ENCODE data around the gene IQGAP2.

Gene IQGAP2

DNA sequence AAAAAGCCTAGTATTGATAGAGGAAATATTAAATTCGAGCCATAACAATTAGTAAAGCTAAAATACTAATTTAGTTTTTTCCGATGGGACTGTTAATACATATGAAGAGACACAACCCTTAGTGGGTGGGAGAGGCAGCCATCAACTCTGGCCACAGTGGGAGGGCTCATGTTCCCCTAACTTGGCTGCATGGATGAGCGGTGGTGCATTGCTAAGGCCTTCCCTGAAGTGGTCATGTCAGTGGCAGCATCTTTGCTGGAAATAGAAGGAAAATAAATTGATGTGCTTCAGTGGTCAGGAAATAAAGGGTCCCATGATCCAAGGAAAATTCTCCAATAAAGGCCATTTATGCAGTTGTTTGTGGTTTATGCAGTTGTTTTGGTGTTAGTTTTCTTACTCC, 254.0 kb downstream of the IQGAP2 start:
- Histone ChIP-seq H2BK120ac (ENCODE audit: low read depth, low read length) (no peak overlapping the region), H2BK12ac (ENCODE audit: low read length in 2 of 2) (peak overlapping the region in 1 of 2 experiments; percentile 45), H3K27me3 (ENCODE audit: control insufficient read depth in 1 of 2, insufficient read depth in 1 of 2, low read length in 2 of 2) (no peaks in the 10 kb centered on the region), H3K27ac (ENCODE audit: low read length, poor library complexity, severe bottlenecking) (no peak overlapping the region), H3K4me2 (ENCODE audit: low read length, poor library complexity, severe bottlenecking) (no peak overlapping the region), H3K23ac (ENCODE audit: low read length in 2 of 2) (no peak overlapping the region), H3K4ac (ENCODE audit: low read depth in 1 of 2, low read length in 2 of 2) (no peak overlapping the region), H3K14ac (ENCODE audit: low read length in 2 of 2) (no peak overlapping the region), H3K4me1 (ENCODE audit: control insufficient read depth, insufficient read depth, low read depth, low read length) (no peaks in the 10 kb centered on the region), H2AFZ (ENCODE audit: low read depth, low read length) (no peak overlapping the region), H3K79me1 (replicated peaks; ENCODE audit: low read length, poor library complexity, severe bottlenecking) (no peaks in the 10 kb centered on the region), H3K18ac (ENCODE audit: low read depth in 1 of 2, low read length in 2 of 2) (no peak overlapping the region), H4K8ac (ENCODE audit: low read length) (no peak overlapping the region), H2AK5ac (ENCODE audit: low read length, severe bottlenecking) (no peak overlapping the region), H3K9me3 (ENCODE audit: control insufficient read depth, low read length) (no peaks in the 10 kb centered on the region), H3K4me3 (ENCODE audit: insufficient read depth in 1 of 2, low read depth in 1 of 2, low read length in 2 of 2) (no peak overlapping the region), H2BK15ac (ENCODE audit: low read depth, poor library complexity, severe bottlenecking) (peak overlapping the region; percentile 23), H4K91ac (ENCODE audit: low read length) (peak overlapping the region; percentile 92), H2BK5ac (ENCODE audit: low read depth, low read length, poor library complexity, severe bottlenecking) (no peak overlapping the region), H3K9ac (ENCODE audit: low read length) (no peak overlapping the region), H3K36me3 (ENCODE audit: control insufficient read depth in 1 of 2, insufficient read depth in 2 of 2, low read depth in 1 of 2, low read length in 2 of 2) (no peaks in the 10 kb centered on the region)
- no peak for DNase-seq
- WGBS: 100% methylated on average over 2 of the region's 3 CpGs

DNA sequence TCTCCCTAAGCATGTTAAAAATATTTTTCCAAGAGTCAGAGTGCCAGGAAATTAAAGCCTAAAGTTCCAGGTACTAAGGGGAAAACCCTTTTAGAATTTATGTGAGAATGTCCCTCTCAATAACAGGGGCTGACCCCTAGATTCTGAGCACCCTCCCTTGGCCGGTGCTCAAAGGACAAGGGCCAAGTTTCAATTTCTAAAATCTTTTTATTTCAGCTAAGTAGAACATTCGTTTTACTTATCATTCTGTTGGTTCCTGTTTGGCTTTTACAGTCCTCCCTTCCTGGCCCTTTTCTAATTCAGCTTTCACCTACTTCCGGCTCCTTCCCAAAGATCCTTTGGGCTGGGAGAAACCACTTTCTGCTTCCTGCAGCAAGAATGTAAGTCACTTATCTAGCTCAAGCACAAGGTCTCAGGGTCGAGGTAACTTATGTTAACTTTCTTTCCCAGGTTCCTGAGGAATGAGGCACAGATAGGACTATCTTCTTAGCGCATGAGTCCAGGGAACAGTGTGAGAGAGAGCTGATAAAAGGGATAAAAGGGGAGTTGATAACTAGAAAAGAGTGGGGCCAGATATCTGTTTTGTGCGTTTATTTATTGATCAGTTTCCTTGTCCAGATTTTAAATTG, 254.7 kb downstream of the IQGAP2 start:
- Histone ChIP-seq H3K27me3 (ENCODE audit: control insufficient read depth in 1 of 2, insufficient read depth in 1 of 2, low read length in 2 of 2) (no peaks in the 10 kb centered on the region), H3K4me1 (ENCODE audit: control insufficient read depth, insufficient read depth, low read depth, low read length) (no peaks in the 10 kb centered on the region), H3K4me3 (ENCODE audit: insufficient read depth in 1 of 2, low read depth in 1 of 2, low read length in 2 of 2) (no peak overlapping the region), H2BK12ac (ENCODE audit: low read length in 2 of 2) (peak overlapping the region in 1 of 2 experiments; percentile 64), H3K4ac (ENCODE audit: low read depth in 1 of 2, low read length in 2 of 2) (no peak overlapping the region), H3K9me3 (ENCODE audit: control insufficient read depth, low read length) (no peaks in the 10 kb centered on the region), H3K23ac (ENCODE audit: low read length in 2 of 2) (no peak overlapping the region), H3K14ac (ENCODE audit: low read length in 2 of 2) (no peak overlapping the region), H2AFZ (ENCODE audit: low read depth, low read length) (no peak overlapping the region), H3K27ac (ENCODE audit: low read length, poor library complexity, severe bottlenecking) (no peak overlapping the region), H2AK5ac (ENCODE audit: low read length, severe bottlenecking) (peak overlapping the region; percentile 95), H3K18ac (ENCODE audit: low read depth in 1 of 2, low read length in 2 of 2) (peak overlapping the region in 1 of 2 experiments; percentile 40), H2BK5ac (ENCODE audit: low read depth, low read length, poor library complexity, severe bottlenecking) (no peak overlapping the region), H3K9ac (ENCODE audit: low read length) (no peak overlapping the region), H3K36me3 (ENCODE audit: control insufficient read depth in 1 of 2, insufficient read depth in 2 of 2, low read depth in 1 of 2, low read length in 2 of 2) (no peaks in the 10 kb centered on the region), H2BK120ac (ENCODE audit: low read depth, low read length) (no peak overlapping the region), H4K8ac (ENCODE audit: low read length) (no peak overlapping the region), H3K4me2 (ENCODE audit: low read length, poor library complexity, severe bottlenecking) (no peak overlapping the region), H2BK15ac (ENCODE audit: low read depth, poor library complexity, severe bottlenecking) (no peak overlapping the region), H3K79me1 (replicated peaks; ENCODE audit: low read length, poor library complexity, severe bottlenecking) (no peaks in the 10 kb centered on the region), H4K91ac (ENCODE audit: low read length) (no peak overlapping the region)
- no peak for DNase-seq
- 77% methylated on average over 5 of the region's 6 CpGs for WGBS

DNA sequence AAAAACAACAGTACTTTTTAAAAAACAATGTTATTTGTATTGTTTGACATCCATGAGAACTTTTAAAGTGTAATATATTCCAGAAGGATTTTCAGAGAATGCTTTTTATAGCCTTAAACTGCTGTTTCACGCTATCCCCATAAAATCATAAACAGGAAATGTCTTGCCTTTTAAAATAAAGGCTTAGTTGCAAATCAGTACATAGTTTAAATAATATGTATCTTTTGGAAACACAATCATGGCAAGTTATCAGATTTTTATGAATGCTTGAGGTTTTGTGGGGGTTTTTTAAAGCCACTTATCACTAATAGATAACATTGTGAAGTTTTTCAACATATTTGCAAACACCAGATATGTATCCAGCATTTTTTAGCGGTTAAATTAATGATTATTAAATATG, 257.3 kb downstream of the IQGAP2 start:
- no peak for DNase-seq
- Histone ChIP-seq H3K4me2 (ENCODE audit: low read length, poor library complexity, severe bottlenecking) (no peak overlapping the region), H3K79me1 (replicated peaks; ENCODE audit: low read length, poor library complexity, severe bottlenecking) (no peaks in the 10 kb centered on the region), H3K4me1 (ENCODE audit: control insufficient read depth, insufficient read depth, low read depth, low read length) (peaks cover 4% of the 10 kb centered on the region), H4K91ac (ENCODE audit: low read length) (no peak overlapping the region), H2BK15ac (ENCODE audit: low read depth, poor library complexity, severe bottlenecking) (no peak overlapping the region), H3K27ac (ENCODE audit: low read length, poor library complexity, severe bottlenecking) (no peak overlapping the region), H2BK5ac (ENCODE audit: low read depth, low read length, poor library complexity, severe bottlenecking) (no peak overlapping the region), H3K27me3 (ENCODE audit: control insufficient read depth in 1 of 2, insufficient read depth in 1 of 2, low read length in 2 of 2) (no peaks in the 10 kb centered on the region), H3K18ac (ENCODE audit: low read depth in 1 of 2, low read length in 2 of 2) (no peak overlapping the region), H2BK120ac (ENCODE audit: low read depth, low read length) (no peak overlapping the region), H3K9me3 (ENCODE audit: control insufficient read depth, low read length) (no peaks in the 10 kb centered on the region), H3K23ac (ENCODE audit: low read length in 2 of 2) (no peak overlapping the region), H3K9ac (ENCODE audit: low read length) (no peak overlapping the region), H3K4ac (ENCODE audit: low read depth in 1 of 2, low read length in 2 of 2) (no peak overlapping the region), H3K4me3 (ENCODE audit: insufficient read depth in 1 of 2, low read depth in 1 of 2, low read length in 2 of 2) (no peak overlapping the region), H2BK12ac (ENCODE audit: low read length in 2 of 2) (no peak overlapping the region), H2AK5ac (ENCODE audit: low read length, severe bottlenecking) (no peak overlapping the region), H3K36me3 (ENCODE audit: control insufficient read depth in 1 of 2, insufficient read depth in 2 of 2, low read depth in 1 of 2, low read length in 2 of 2) (no peaks in the 10 kb centered on the region), H4K8ac (ENCODE audit: low read length) (no peak overlapping the region), H2AFZ (ENCODE audit: low read depth, low read length) (no peak overlapping the region), H3K14ac (ENCODE audit: low read length in 2 of 2) (no peak overlapping the region)
- WGBS: 92% methylated on average over 1 of the region's 2 CpGs

DNA sequence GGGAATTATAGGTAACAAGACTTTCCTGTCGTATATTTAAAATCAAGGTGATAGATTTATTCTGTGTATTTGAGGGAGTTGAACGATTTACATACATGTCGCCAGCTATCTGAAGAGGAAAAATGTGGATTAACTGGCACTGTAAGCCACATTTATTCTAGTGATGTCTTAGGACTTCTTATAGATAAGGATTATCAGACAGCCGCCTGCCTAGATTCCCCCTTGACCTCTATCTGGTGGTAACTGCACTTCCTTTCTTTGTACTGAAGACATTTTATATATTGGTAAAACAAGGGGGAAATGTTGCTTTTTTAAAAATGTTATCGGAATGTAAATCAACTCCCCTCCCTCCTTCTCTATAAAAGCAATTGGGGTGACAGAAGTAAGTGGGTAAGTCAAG, 259.4 kb downstream of the IQGAP2 start:
- Histone ChIP-seq H2BK5ac (ENCODE audit: low read depth, low read length, poor library complexity, severe bottlenecking) (no peak overlapping the region), H2AK5ac (ENCODE audit: low read length, severe bottlenecking) (no peak overlapping the region)
- WGBS: 98% methylated on average over 3 of the region's 5 CpGs

More for the DNA sequence above, 259.4 kb downstream of the IQGAP2 start:
- Histone ChIP-seq H2BK12ac (ENCODE audit: low read length in 2 of 2) (no peak overlapping the region), H3K14ac (ENCODE audit: low read length in 2 of 2) (no peak overlapping the region), H3K79me1 (replicated peaks; ENCODE audit: low read length, poor library complexity, severe bottlenecking) (no peaks in the 10 kb centered on the region), H4K91ac (ENCODE audit: low read length) (no peak overlapping the region), H3K4ac (ENCODE audit: low read depth in 1 of 2, low read length in 2 of 2) (peak overlapping the region in 1 of 2 experiments; percentile 58), H3K4me2 (ENCODE audit: low read length, poor library complexity, severe bottlenecking) (no peak overlapping the region), H2BK120ac (ENCODE audit: low read depth, low read length) (no peak overlapping the region), H2BK15ac (ENCODE audit: low read depth, poor library complexity, severe bottlenecking) (no peak overlapping the region), H2AFZ (ENCODE audit: low read depth, low read length) (no peak overlapping the region), H3K4me3 (ENCODE audit: insufficient read depth in 1 of 2, low read depth in 1 of 2, low read length in 2 of 2) (no peak overlapping the region), H3K36me3 (ENCODE audit: control insufficient read depth in 1 of 2, insufficient read depth in 2 of 2, low read depth in 1 of 2, low read length in 2 of 2) (no peaks in the 10 kb centered on the region), H3K27me3 (ENCODE audit: control insufficient read depth in 1 of 2, insufficient read depth in 1 of 2, low read length in 2 of 2) (no peaks in the 10 kb centered on the region), H3K27ac (ENCODE audit: low read length, poor library complexity, severe bottlenecking) (no peak overlapping the region), H3K9ac (ENCODE audit: low read length) (no peak overlapping the region), H3K4me1 (ENCODE audit: control insufficient read depth, insufficient read depth, low read depth, low read length) (peaks cover 4% of the 10 kb centered on the region), H4K8ac (ENCODE audit: low read length) (no peak overlapping the region), H3K23ac (ENCODE audit: low read length in 2 of 2) (no peak overlapping the region), H3K9me3 (ENCODE audit: control insufficient read depth, low read length) (no peaks in the 10 kb centered on the region), H3K18ac (ENCODE audit: low read depth in 1 of 2, low read length in 2 of 2) (no peak overlapping the region)
- DNase-seq: no peak
